ENCODE measurements around the gene RTTN. TPM values are rescaled to one million over a fixed set of nuclear protein-coding genes. Genes with fewer than 3 reads are reported as not detected.

The RTTN gene
- total and polyA plus RNA-seq, 4 donors, result 1.1 to 14.3 (median 8.8) TPM

DNA sequence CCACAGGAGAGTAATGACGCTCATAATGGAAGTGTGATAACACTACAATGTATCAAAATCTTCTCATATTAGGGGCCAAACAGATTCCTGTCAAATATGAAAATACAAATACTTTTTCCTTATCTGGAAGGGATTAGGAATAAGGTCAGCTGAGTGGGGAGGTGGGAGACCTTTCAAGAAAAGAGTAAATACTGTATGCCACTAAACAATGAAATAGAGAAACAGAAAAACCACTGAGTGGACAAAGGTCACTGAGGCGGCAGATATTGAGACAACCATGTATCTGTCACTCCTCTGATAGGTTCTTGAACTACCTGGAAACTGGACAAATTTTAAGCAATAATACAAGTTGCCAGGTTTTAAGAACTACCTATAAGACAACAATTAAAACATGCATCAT is 59.3 kb downstream of the RTTN start:
- no peak for TF ChIP-seq RXRA (IDR thresholded peaks at IDR 0.05)
- TF ChIP-seq HNF4A (conservative IDR thresholded peaks at IDR 0.05), result peak in 1 of 2 donors; percentile 41
- Histone ChIP-seq H3K4me1 (ENCODE audit: control insufficient read depth in 4 of 4, insufficient read depth in 4 of 4, low read length in 3 of 4) (peaks cover 0 to 1% (median 0%) of the 10 kb centered on the region in 4 donors), H3K9me3 (ENCODE audit: control insufficient read depth in 4 of 4, low read length in 3 of 4) (no peaks in the 10 kb centered on the region), H3K9ac (ENCODE audit: low read depth in 1 of 2, low read length in 2 of 2) (no peak overlapping the region), H3K4me3 (ENCODE audit: low read depth in 1 of 3, low read length in 3 of 3) (no peak overlapping the region), H3K27me3 (ENCODE audit: control insufficient read depth in 4 of 4, insufficient read depth in 4 of 4, low read length in 3 of 4) (no peaks in the 10 kb centered on the region), H3K27ac (ENCODE audit: low read depth in 1 of 2, low read length in 2 of 2) (no peak overlapping the region), H3K36me3 (ENCODE audit: control insufficient read depth in 4 of 4, insufficient read depth in 3 of 4, low read depth in 1 of 4, low read length in 3 of 4) (peaks cover 0 to 57% (median 21%) of the 10 kb centered on the region in 4 donors)
- DNase-seq (ENCODE audit: low spot score), result no peak
- 64% methylated on average over 2 of the region's 2 CpGs for WGBS

DNA sequence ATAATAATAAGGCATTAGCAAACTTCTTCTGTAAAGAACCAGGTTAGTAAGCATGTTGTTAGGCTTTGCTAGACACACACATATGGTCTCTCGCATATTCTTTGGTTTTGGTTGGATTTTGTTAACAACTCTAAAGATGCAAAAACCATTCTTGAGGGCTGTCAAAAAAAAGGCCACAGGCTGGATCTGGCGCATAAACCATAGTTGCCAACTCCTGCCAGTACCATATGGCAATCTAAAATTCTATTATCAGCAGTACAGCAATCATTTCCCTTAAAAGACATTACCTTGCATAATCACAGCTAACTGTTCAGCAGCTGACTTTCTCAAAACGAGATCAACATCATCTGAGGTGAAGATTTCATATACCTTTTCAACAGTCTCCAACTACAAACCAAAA is 63.5 kb downstream of the RTTN start:
- H3K27me3 ChIP-seq (ENCODE audit: control insufficient read depth in 4 of 4, insufficient read depth in 4 of 4, low read length in 3 of 4), result no peaks in the 10 kb centered on the region
- peaks cover 0 to 31% (median 9%) of the 10 kb centered on the region in 4 donors for H3K36me3 ChIP-seq (ENCODE audit: control insufficient read depth in 4 of 4, insufficient read depth in 3 of 4, low read depth in 1 of 4, low read length in 3 of 4)
- no peak overlapping the region for H3K27ac ChIP-seq (ENCODE audit: low read depth in 1 of 2, low read length in 2 of 2)
- WGBS, result 94% methylated on average over 3 of the region's 3 CpGs
- no peaks in the 10 kb centered on the region for H3K9me3 ChIP-seq (ENCODE audit: control insufficient read depth in 4 of 4, low read length in 3 of 4)
- no peak for TF ChIP-seq RAD21 (IDR thresholded peaks at IDR 0.05)
- no peak for TF ChIP-seq FOXA1 (IDR thresholded peaks at IDR 0.05)
- TF ChIP-seq, protein P1, sequence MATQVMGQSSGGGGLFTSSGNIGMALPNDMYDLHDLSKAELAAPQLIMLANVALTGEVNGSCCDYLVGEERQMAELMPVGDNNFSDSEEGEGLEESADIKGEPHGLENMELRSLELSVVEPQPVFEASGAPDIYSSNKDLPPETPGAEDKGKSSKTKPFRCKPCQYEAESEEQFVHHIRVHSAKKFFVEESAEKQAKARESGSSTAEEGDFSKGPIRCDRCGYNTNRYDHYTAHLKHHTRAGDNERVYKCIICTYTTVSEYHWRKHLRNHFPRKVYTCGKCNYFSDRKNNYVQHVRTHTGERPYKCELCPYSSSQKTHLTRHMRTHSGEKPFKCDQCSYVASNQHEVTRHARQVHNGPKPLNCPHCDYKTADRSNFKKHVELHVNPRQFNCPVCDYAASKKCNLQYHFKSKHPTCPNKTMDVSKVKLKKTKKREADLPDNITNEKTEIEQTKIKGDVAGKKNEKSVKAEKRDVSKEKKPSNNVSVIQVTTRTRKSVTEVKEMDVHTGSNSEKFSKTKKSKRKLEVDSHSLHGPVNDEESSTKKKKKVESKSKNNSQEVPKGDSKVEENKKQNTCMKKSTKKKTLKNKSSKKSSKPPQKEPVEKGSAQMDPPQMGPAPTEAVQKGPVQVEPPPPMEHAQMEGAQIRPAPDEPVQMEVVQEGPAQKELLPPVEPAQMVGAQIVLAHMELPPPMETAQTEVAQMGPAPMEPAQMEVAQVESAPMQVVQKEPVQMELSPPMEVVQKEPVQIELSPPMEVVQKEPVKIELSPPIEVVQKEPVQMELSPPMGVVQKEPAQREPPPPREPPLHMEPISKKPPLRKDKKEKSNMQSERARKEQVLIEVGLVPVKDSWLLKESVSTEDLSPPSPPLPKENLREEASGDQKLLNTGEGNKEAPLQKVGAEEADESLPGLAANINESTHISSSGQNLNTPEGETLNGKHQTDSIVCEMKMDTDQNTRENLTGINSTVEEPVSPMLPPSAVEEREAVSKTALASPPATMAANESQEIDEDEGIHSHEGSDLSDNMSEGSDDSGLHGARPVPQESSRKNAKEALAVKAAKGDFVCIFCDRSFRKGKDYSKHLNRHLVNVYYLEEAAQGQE (IDR thresholded peaks at IDR 0.05), result no peak
- no peak for TF ChIP-seq RXRA (IDR thresholded peaks at IDR 0.05)
- H3K4me1 ChIP-seq (ENCODE audit: control insufficient read depth in 4 of 4, insufficient read depth in 4 of 4, low read length in 3 of 4), result peaks cover 0 to 1% (median 0%) of the 10 kb centered on the region in 4 donors
- no peak overlapping the region for H3K9ac ChIP-seq (ENCODE audit: low read depth in 1 of 2, low read length in 2 of 2)
- no peak overlapping the region for H3K4me3 ChIP-seq (ENCODE audit: low read depth in 1 of 3, low read length in 3 of 3)
- DNase-seq (ENCODE audit: low spot score), result no peak

DNA sequence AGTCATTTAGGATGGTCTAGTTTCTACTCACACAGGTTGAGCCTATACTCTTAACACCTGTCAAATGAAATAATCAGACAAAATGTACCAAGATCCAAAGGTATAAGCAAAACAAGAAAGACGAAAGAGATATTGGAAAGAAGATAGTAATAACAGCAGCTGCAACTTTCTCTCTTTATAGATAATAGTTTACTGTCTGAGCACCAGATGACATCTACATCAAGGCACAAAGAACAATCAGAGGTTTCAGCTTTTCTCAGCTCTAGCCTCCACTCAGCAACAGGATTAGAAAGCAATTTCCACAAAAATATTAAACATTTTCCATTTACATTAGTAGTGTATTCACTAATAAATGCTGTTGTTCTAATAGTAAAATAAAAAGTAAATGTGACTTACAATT is 66.3 kb downstream of the RTTN start:
- TF ChIP-seq, protein P2, sequence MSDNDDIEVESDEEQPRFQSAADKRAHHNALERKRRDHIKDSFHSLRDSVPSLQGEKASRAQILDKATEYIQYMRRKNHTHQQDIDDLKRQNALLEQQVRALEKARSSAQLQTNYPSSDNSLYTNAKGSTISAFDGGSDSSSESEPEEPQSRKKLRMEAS (IDR thresholded peaks at IDR 0.05), result no peak
- TF ChIP-seq, protein P3, sequence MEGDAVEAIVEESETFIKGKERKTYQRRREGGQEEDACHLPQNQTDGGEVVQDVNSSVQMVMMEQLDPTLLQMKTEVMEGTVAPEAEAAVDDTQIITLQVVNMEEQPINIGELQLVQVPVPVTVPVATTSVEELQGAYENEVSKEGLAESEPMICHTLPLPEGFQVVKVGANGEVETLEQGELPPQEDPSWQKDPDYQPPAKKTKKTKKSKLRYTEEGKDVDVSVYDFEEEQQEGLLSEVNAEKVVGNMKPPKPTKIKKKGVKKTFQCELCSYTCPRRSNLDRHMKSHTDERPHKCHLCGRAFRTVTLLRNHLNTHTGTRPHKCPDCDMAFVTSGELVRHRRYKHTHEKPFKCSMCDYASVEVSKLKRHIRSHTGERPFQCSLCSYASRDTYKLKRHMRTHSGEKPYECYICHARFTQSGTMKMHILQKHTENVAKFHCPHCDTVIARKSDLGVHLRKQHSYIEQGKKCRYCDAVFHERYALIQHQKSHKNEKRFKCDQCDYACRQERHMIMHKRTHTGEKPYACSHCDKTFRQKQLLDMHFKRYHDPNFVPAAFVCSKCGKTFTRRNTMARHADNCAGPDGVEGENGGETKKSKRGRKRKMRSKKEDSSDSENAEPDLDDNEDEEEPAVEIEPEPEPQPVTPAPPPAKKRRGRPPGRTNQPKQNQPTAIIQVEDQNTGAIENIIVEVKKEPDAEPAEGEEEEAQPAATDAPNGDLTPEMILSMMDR (IDR thresholded peaks at IDR 0.05; ENCODE audit: low read depth, low read length, missing input control), result no peak
- TF ChIP-seq EGR1 (IDR thresholded peaks at IDR 0.05; ENCODE audit: low read depth in 2 of 2) (no peak), JUND (IDR thresholded peaks at IDR 0.05) (no peak), NR2F2 (IDR thresholded peaks at IDR 0.05) (no peak), RAD21 (IDR thresholded peaks at IDR 0.05) (no peak), TAF1 (conservative IDR thresholded peaks at IDR 0.05) (no peak), RXRA (IDR thresholded peaks at IDR 0.05) (no peak), HNF4G (IDR thresholded peaks at IDR 0.05) (no peak), SP1 (IDR thresholded peaks at IDR 0.05) (no peak), GABPA (IDR thresholded peaks at IDR 0.05 in 1 of 2, conservative IDR thresholded peaks at IDR 0.05 in 1 of 2) (no peak)
- TF ChIP-seq, protein P4, sequence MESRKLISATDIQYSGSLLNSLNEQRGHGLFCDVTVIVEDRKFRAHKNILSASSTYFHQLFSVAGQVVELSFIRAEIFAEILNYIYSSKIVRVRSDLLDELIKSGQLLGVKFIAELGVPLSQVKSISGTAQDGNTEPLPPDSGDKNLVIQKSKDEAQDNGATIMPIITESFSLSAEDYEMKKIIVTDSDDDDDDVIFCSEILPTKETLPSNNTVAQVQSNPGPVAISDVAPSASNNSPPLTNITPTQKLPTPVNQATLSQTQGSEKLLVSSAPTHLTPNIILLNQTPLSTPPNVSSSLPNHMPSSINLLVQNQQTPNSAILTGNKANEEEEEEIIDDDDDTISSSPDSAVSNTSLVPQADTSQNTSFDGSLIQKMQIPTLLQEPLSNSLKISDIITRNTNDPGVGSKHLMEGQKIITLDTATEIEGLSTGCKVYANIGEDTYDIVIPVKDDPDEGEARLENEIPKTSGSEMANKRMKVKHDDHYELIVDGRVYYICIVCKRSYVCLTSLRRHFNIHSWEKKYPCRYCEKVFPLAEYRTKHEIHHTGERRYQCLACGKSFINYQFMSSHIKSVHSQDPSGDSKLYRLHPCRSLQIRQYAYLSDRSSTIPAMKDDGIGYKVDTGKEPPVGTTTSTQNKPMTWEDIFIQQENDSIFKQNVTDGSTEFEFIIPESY (IDR thresholded peaks at IDR 0.05), result no peak
- TF ChIP-seq, protein P1 (IDR thresholded peaks at IDR 0.05), result no peak
- TF ChIP-seq, protein P5, sequence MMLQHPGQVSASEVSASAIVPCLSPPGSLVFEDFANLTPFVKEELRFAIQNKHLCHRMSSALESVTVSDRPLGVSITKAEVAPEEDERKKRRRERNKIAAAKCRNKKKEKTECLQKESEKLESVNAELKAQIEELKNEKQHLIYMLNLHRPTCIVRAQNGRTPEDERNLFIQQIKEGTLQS (IDR thresholded peaks at IDR 0.05), result no peak
- 93% methylated on average over 1 of the region's 1 CpG for WGBS
- H3K9me3 ChIP-seq (ENCODE audit: control insufficient read depth in 4 of 4, low read length in 3 of 4), result no peaks in the 10 kb centered on the region
- no peak overlapping the region for H3K27ac ChIP-seq (ENCODE audit: low read depth in 1 of 2, low read length in 2 of 2)
- no peak overlapping the region for H3K4me3 ChIP-seq (ENCODE audit: low read depth in 1 of 3, low read length in 3 of 3)
- peaks cover 4 to 21% (median 12%) of the 10 kb centered on the region in 4 donors for H3K36me3 ChIP-seq (ENCODE audit: control insufficient read depth in 4 of 4, insufficient read depth in 3 of 4, low read depth in 1 of 4, low read length in 3 of 4)
- DNase-seq (ENCODE audit: low spot score), result no peak
- no peak overlapping the region for H3K9ac ChIP-seq (ENCODE audit: low read depth in 1 of 2, low read length in 2 of 2)
- no peaks in the 10 kb centered on the region for H3K4me1 ChIP-seq (ENCODE audit: control insufficient read depth in 4 of 4, insufficient read depth in 4 of 4, low read length in 3 of 4)
- no peaks in the 10 kb centered on the region for H3K27me3 ChIP-seq (ENCODE audit: control insufficient read depth in 4 of 4, insufficient read depth in 4 of 4, low read length in 3 of 4)
